Activated CD4-positive, alpha-beta T cell treated with anti-CD3 and anti-CD28 coated beads for 36 hours (primary cell): ENCODE data around the gene CDH4. TPM values are rescaled to one million over a fixed set of nuclear protein-coding genes. Genes with fewer than 3 reads are reported as not detected.

Experiments
- ATAC-seq: fragments of 200-7000 bp; cut with Tn5 transposase; one replicate; pipeline ENCODE4 v1.10.0; 2021; ENCODE audit warnings: mild to moderate bottlenecking, moderate library complexity
- CTCF ChIA-PET: fragments of 350-600 bp; sonication (Branson Sonifier 250); formaldehyde crosslinking; loops from one replicate; lab custom pipeline; 2021; ENCODE audit warnings: antibody characterized with exemption; lab: Charles Lee
- POLR2A ChIA-PET: fragments of 350-600 bp; sonication (Branson Sonifier 250); formaldehyde crosslinking; loops from one replicate; lab custom pipeline; 2021; ENCODE audit warnings: antibody characterized with exemption, inconsistent platforms; lab: Charles Lee
- DNase-seq: peaks from one replicate; pipeline ENCODE4 v3.0.0-alpha.2; 2020
- H3K27ac Mint-ChIP-seq: one replicate; pipeline ENCODE4 v1.8.0; 2021; ENCODE audit warnings: mixed read lengths
- H3K27me3 Mint-ChIP-seq: one replicate; pipeline ENCODE4 v1.8.0; 2021; ENCODE audit warnings: mixed read lengths
- H3K36me3 Mint-ChIP-seq: one replicate; pipeline ENCODE4 v1.8.0; 2021; ENCODE audit warnings: low read depth, mixed read lengths
- H3K4me1 Mint-ChIP-seq: one replicate; pipeline ENCODE4 v1.8.0; 2021; ENCODE audit warnings: mixed read lengths
- H3K4me3 Mint-ChIP-seq: one replicate; pipeline ENCODE4 v1.8.0; 2021; ENCODE audit warnings: mild to moderate bottlenecking, moderate library complexity, mixed read lengths
- H3K9me3 Mint-ChIP-seq: one replicate; pipeline ENCODE4 v1.8.0; 2021; ENCODE audit warnings: low read depth, mixed read lengths
- intact Hi-C, 2 experiments: fragments of 100-400 bp; cut with DNase I in 1 of 2; cut with micrococcal nuclease in 1 of 2; formaldehyde crosslinking; loops; one replicate each; pipeline versions ENCODE4 v1.14.2 to v1.15.1; 2022 to 2024; cut with DNase I, micrococcal nuclease
- total RNA-seq, 2 experiments: library from RNA; stranded (reverse); gene quantifications; one replicate each; pipeline ENCODE4 v1.2.3, GENCODE V29; 2021

CDH4 gene
- total RNA-seq, 2 experiments from 2014 or later, result not detected

- Mint-ChIP-seq H3K4me3 (no peak overlapping the region), H3K36me3 (no peaks in the 10 kb centered on the region), H3K27ac (no peak overlapping the region), H3K4me1 (no peaks in the 10 kb centered on the region), H3K27me3 (peaks cover 2% of the 10 kb centered on the region), H3K9me3 (peaks cover 1% of the 10 kb centered on the region)
- ChIA-PET POLR2A (no interaction called here), CTCF (no interaction called here)
- intact Hi-C loops, result no loop called here
- ATAC-seq, result no peak
- no peak for DNase-seq
Observed at GRCh38 chr20:61572789-61573188, 320.7 kb downstream of the CDH4 start.

GRCh38 chr20:61573415-61574305 is 321.6 kb downstream of the CDH4 start:
- Mint-ChIP-seq H3K4me3 (no peak overlapping the region), H3K27ac (no peak overlapping the region), H3K36me3 (no peaks in the 10 kb centered on the region), H3K4me1 (no peaks in the 10 kb centered on the region), H3K9me3 (peaks cover 1% of the 10 kb centered on the region), H3K27me3 (peaks cover 2% of the 10 kb centered on the region)
- no peak for ATAC-seq
- no peak for DNase-seq
- POLR2A ChIA-PET, result no interaction called here
- intact Hi-C loops, result no loop called here
- CTCF ChIA-PET, result interaction anchor here (0.6 to 0.7 kb wide), 2 partner anchors 49 to 446 kb away, joined by 3 read pairs; no protein-coding TSS in a partner anchor

- POLR2A ChIA-PET, result no interaction called here
- Mint-ChIP-seq H3K4me3 (no peak overlapping the region), H3K27me3 (peaks cover 2% of the 10 kb centered on the region), H3K36me3 (no peaks in the 10 kb centered on the region), H3K27ac (no peak overlapping the region), H3K9me3 (no peaks in the 10 kb centered on the region), H3K4me1 (no peaks in the 10 kb centered on the region)
- DNase-seq, result no peak
- ATAC-seq, result no peak
- CTCF ChIA-PET, result no interaction called here
- intact Hi-C loops, result no loop called here
Observed at GRCh38 chr20:61575151-61575937, 323.3 kb downstream of the CDH4 start.

GRCh38 chr20:61576372-61576771 is 324.3 kb downstream of the CDH4 start:
- H3K27ac Mint-ChIP-seq, result no peak overlapping the region
- H3K27me3 Mint-ChIP-seq, result peaks cover 2% of the 10 kb centered on the region
- no peaks in the 10 kb centered on the region for H3K9me3 Mint-ChIP-seq
- H3K36me3 Mint-ChIP-seq, result no peaks in the 10 kb centered on the region
- CTCF ChIA-PET, result interaction anchor here (0.6 kb wide), 1 partner anchor 136 kb away, joined by 3 read pairs; no protein-coding TSS in a partner anchor
- no peak for ATAC-seq
- no peak overlapping the region for H3K4me3 Mint-ChIP-seq
- POLR2A ChIA-PET, result no interaction called here
- DNase-seq, result no peak
- H3K4me1 Mint-ChIP-seq, result no peaks in the 10 kb centered on the region
- intact Hi-C loops, result no loop called here

- Mint-ChIP-seq H3K27me3 (peaks cover 3% of the 10 kb centered on the region), H3K4me1 (no peaks in the 10 kb centered on the region), H3K36me3 (no peaks in the 10 kb centered on the region), H3K9me3 (no peaks in the 10 kb centered on the region), H3K27ac (no peak overlapping the region), H3K4me3 (no peak overlapping the region)
- ChIA-PET POLR2A (no interaction called here), CTCF (no interaction called here)
- ATAC-seq (no peak), DNase-seq (no peak)
- intact Hi-C loops, result no loop called here
Observed at GRCh38 chr20:61577065-61577464, 325.0 kb downstream of the CDH4 start.

- Mint-ChIP-seq H3K9me3 (no peaks in the 10 kb centered on the region), H3K4me3 (no peak overlapping the region), H3K27ac (no peak overlapping the region), H3K36me3 (no peaks in the 10 kb centered on the region), H3K27me3 (peaks cover 2% of the 10 kb centered on the region), H3K4me1 (no peaks in the 10 kb centered on the region)
- POLR2A ChIA-PET, result no interaction called here
- DNase-seq (no peak), ATAC-seq (no peak)
- intact Hi-C loops, result no loop called here
- CTCF ChIA-PET, result no interaction called here
Observed at GRCh38 chr20:61579908-61580307, 327.8 kb downstream of the CDH4 start.

GRCh38 chr20:61580958-61581824 is 329.1 kb downstream of the CDH4 start:
- no peak for DNase-seq
- H3K36me3 Mint-ChIP-seq, result no peaks in the 10 kb centered on the region
- H3K9me3 Mint-ChIP-seq, result no peaks in the 10 kb centered on the region
- ChIA-PET POLR2A (no interaction called here), CTCF (no interaction called here)
- intact Hi-C loops, result no loop called here
- ATAC-seq, result no peak
- H3K27me3 Mint-ChIP-seq, result peaks cover 2% of the 10 kb centered on the region
- no peak overlapping the region for H3K27ac Mint-ChIP-seq
- H3K4me3 Mint-ChIP-seq, result no peak overlapping the region
- H3K4me1 Mint-ChIP-seq, result no peaks in the 10 kb centered on the region

- ChIA-PET CTCF (no interaction called here), POLR2A (no interaction called here)
- Mint-ChIP-seq H3K9me3 (no peaks in the 10 kb centered on the region), H3K27ac (no peak overlapping the region), H3K36me3 (no peaks in the 10 kb centered on the region), H3K4me3 (no peak overlapping the region), H3K4me1 (no peaks in the 10 kb centered on the region), H3K27me3 (peaks cover 2% of the 10 kb centered on the region)
- DNase-seq (no peak), ATAC-seq (no peak)
- intact Hi-C loops, result no loop called here
Observed at GRCh38 chr20:61581825-61582188, 329.7 kb downstream of the CDH4 start.

- Mint-ChIP-seq H3K9me3 (no peaks in the 10 kb centered on the region), H3K27me3 (peaks cover 2% of the 10 kb centered on the region), H3K4me3 (no peak overlapping the region), H3K27ac (no peak overlapping the region), H3K4me1 (no peaks in the 10 kb centered on the region), H3K36me3 (no peaks in the 10 kb centered on the region)
- CTCF ChIA-PET, result no interaction called here
- DNase-seq (no peak), ATAC-seq (no peak)
- intact Hi-C loops, result no loop called here
- POLR2A ChIA-PET, result no interaction called here
Observed at GRCh38 chr20:61582196-61582923, 330.3 kb downstream of the CDH4 start.

- ChIA-PET CTCF (no interaction called here), POLR2A (no interaction called here)
- ATAC-seq, result no peak
- peaks cover 2% of the 10 kb centered on the region for H3K27me3 Mint-ChIP-seq
- no peak overlapping the region for H3K27ac Mint-ChIP-seq
- DNase-seq, result no peak
- intact Hi-C loops, result no loop called here
- H3K4me3 Mint-ChIP-seq, result no peak overlapping the region
- no peaks in the 10 kb centered on the region for H3K4me1 Mint-ChIP-seq
- no peaks in the 10 kb centered on the region for H3K9me3 Mint-ChIP-seq
- no peaks in the 10 kb centered on the region for H3K36me3 Mint-ChIP-seq
Observed at GRCh38 chr20:61583356-61583755, 331.3 kb downstream of the CDH4 start.

GRCh38 chr20:61584851-61585250 is 332.8 kb downstream of the CDH4 start:
- Mint-ChIP-seq H3K27ac (no peak overlapping the region), H3K27me3 (peaks cover 2% of the 10 kb centered on the region), H3K36me3 (no peaks in the 10 kb centered on the region), H3K9me3 (no peaks in the 10 kb centered on the region), H3K4me1 (no peaks in the 10 kb centered on the region), H3K4me3 (no peak overlapping the region)
- DNase-seq (no peak), ATAC-seq (no peak)
- ChIA-PET CTCF (no interaction called here), POLR2A (no interaction called here)
- intact Hi-C loops, result no loop called here
